Measurements from ENCODE around the gene FAM72A.
"Not testable (repeated sequence)": the region's sequence is repeated elsewhere in the genome, so short reads cannot be mapped to it uniquely, and the experiment has no call there.

DNA sequence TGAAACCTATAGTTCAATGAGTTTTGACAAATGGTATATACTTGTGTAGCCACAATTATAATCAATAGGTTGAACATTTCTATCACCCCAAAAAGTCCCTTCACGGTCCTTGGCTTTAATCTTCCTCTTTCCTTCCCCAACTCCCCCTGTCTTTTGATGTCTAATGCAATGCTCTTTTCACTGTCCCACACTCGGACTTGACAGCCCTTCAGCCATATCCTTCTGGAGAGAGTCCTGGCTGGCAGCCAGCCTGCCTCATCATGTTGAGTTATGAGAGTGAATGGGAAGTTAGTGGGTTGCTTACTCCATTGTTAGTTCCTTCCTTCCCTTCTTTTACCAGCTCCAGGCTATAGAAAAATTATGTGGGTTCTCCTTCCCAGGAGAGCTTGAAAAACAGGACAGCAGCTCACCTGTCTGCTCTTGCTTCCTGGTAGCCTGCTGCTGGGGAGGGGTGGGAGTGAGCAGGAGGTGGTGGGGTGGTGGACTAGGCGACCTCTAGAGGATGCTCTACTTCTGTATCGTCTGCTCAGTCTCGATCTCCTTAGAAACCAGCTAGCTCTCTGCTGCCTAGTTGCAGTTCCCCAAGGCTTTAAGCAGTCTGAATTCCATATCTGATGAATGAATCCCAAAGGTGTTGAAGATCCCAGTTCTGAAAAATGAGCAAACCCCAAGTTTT lies 30.5 kb upstream of the FAM72A start:
- TF ChIP-seq, protein P1, sequence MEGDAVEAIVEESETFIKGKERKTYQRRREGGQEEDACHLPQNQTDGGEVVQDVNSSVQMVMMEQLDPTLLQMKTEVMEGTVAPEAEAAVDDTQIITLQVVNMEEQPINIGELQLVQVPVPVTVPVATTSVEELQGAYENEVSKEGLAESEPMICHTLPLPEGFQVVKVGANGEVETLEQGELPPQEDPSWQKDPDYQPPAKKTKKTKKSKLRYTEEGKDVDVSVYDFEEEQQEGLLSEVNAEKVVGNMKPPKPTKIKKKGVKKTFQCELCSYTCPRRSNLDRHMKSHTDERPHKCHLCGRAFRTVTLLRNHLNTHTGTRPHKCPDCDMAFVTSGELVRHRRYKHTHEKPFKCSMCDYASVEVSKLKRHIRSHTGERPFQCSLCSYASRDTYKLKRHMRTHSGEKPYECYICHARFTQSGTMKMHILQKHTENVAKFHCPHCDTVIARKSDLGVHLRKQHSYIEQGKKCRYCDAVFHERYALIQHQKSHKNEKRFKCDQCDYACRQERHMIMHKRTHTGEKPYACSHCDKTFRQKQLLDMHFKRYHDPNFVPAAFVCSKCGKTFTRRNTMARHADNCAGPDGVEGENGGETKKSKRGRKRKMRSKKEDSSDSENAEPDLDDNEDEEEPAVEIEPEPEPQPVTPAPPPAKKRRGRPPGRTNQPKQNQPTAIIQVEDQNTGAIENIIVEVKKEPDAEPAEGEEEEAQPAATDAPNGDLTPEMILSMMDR (conservative IDR thresholded peaks at IDR 0.05), result not testable (repeated sequence)
- TF ChIP-seq ZFX (IDR thresholded peaks at IDR 0.05), result not testable (repeated sequence)
